ENCODE data around the gene DAP3.
A peak's percentile ranks its signal among the peaks of the same experiment; 100 is the strongest.
"Not testable (repeated sequence)": the region's sequence is repeated elsewhere in the genome, so short reads cannot be mapped to it uniquely, and the experiment has no call there.

The DAP3 gene

DNA sequence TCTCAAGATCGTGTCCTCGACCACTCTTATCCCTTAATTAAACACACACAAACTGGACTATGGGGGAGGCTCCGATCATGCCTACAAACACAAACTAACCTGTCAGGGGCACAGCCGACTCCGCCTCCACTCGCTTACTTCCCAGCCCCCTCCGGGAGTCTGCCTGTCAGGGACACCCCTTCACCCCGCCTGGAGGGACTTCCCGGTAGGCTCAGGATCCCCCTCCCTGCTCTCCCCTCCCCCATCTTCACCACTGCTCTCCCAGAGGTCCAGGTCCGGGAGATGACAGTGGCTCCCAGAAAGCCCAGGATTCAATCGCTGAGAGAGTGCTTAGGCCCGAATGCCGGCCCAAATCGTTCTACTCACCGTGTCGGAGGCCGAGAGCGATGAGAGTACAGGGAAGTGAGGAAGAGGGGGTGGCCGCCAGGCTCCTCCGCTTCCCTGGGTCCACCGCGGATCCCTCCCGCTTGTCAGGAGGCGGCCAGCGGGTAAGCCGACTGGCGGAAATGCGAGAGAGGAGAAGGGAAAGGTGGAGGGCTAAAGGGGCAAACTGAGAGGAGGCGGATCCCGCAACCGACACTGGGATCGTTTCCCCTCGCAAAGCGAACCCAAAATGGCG, 1.1 kb upstream of the DAP3 start:
- DNase-seq (ENCODE audit: low read depth), result not testable (repeated sequence)

DNA sequence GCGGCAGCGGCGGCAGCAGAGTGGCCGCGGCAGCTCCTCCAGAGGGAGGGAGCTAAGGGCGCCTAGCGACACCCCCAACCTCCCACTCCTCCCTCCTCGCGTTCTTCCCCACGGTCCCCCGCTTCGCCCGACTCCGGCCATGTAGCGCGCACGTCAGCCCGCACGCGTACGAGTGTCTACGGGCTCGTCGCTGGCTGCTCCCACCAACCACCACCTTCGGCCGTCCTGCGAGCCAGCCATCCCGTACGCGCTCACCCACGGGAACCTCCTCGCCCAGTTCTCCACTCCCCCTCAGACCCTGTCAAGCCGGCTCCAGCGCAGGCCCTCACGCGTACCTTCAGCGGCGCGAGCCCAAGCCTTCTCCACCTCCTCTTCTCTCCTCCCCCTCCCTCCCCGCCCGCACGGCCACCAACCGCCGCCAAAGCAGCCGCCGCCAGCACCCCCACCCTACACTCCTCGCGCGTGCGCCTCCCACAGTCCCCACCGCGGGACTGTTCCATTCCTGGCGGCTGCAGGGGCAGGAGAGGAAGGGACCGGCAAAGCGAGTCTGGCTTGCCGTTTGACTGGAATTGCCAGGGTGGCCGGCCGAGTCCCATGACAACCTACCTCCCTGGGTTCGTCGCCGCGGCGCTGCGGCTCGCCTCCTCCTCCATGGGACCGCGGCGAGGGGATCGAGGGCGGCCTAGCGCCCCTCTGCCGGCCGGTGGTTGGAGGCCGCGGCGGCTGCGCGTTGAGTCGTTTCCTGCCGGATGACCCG, 389 bp upstream of the DAP3 start, which contains the start of gene YY1AP1:
TSS of gene YY1AP1 (minus strand) at position 451 of the 757 bp plus-strand sequence. CDS start 8,338 bp downstream, outside the sequence.
- peak; percentile 88 for DNase-seq (ENCODE audit: low read depth)

DNA sequence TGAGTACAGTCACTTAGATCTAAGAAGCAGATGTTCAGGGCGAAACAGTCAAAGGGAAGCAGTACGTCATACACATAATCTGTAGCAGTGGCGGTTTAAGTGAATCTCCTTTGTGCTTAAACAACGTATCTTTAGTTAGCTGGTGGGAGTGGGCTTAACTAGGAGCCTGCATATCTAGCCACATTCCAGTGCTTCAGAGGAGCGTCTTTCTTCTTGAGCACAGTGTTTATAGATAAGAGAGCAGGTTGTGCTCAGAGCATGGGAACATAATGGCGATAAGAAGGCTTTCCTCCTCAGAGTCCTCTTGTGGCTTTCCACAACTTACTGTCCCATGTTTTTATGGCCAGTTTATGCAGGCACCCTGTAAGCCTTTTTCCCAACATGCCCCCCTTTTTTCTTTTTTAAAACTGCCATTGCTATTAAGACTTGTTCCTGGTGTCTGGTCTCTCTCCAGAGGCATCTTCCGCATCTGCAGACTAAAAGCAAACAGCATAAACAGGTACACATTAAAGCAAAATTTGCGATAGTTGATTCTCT, 3.2 kb downstream of the DAP3 start:
- no peak for DNase-seq (ENCODE audit: low read depth)

DNA sequence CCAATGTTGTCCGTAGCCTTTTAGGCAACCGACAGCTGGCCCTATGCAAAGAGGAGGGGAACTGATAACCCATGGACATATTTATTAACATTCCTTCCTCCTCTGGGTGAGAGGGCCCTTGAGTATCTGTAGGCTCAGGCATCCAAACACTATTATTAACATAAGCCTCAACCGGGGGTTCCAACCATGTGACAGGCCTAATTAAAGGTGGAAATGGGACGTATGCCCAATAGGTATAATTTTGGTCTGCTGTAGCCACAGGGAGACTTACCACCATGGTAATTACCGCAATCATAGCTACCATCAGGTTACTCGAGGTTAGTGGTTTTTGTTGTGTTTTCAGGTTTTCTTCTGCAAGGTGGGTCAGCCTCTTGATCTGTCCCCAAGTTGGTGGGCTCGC, 5.3 kb downstream of the DAP3 start:
- DNase-seq (ENCODE audit: low read depth), result no peak

GRCh38 chr1:155695072-155695471, 6.2 kb downstream of the DAP3 start:
- no peak for DNase-seq (ENCODE audit: low read depth)

DNA sequence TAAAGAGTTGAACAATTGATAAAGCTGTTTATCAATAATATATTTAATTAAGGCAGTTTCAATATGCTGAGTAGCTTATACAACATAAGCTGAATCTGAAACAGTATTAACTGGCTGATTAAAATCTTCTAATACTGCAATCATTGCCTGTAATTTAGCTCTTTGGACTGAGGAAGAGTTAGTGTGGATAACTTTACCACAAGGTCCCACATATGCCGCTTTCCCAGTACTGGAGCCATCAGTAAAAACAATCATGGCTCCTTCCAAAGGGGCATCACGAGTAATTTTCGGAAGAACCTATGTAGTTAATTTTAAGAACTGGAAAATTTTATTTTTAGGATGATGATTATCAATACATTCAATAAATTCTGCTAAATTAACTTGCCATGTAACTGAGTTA, 6.7 kb downstream of the DAP3 start:
- no peak for DNase-seq (ENCODE audit: low read depth)

GRCh38 chr1:155696524-155696923, 7.6 kb downstream of the DAP3 start:
- DNase-seq (ENCODE audit: low read depth), result no peak

- DNase-seq (ENCODE audit: low read depth), result no peak
Observed at GRCh38 chr1:155697046-155697445, 8.2 kb downstream of the DAP3 start.

- not testable (repeated sequence) for DNase-seq (ENCODE audit: low read depth)
Observed at GRCh38 chr1:155697616-155698015, 8.7 kb downstream of the DAP3 start.

DNA sequence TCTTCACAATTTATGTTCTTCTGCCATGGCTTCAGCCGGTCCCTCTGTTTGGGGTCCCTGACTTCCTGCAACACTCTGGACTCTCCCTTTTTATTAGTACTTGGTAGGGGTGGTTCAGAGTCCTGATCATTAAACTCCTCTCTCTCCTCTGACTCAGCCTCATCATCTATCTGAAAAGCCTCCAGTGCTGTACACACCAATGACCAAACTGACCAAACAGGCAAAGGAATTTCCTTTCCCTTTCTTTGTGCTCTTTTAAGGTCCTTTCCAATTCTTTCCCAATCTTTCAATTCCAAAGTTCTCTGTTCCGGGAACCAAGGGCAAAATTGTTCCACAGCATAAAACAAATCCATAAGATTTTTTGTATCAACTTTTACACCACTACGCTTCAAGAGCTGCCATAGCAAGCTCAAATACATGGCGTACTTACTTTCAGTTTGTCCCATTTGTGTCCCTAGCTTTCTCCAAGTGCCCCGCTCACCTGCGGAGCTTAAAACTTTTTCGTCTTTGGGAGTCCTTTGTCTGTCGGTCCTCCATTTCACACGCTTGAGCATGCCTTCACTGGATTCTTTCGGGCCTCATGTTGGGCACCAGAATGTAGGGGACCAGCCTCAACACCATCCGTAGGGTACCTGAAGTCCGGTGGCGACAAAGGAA, 9.6 kb downstream of the DAP3 start:
- DNase-seq (ENCODE audit: low read depth), result no peak

DNA sequence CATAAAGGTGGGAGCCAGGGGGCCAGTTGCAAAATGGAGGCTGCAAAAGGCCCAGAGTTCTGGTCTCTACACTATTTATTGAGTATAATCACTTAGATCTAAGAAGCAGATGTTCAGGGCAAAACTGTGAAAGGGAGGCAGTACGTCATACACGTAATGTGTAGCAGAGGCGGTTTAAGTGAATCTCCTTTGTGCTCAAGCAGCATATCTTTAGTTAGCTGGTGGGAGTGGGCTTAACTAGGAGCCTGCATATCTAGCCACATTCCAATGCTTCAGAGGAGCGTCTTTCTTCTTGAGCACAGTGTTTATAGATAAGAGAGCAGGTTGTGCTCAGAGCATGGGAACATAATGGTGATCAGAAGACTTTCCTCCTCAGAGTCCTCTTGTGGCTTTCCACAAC, 10.2 kb downstream of the DAP3 start:
- not testable (repeated sequence) for DNase-seq (ENCODE audit: low read depth)

DNA sequence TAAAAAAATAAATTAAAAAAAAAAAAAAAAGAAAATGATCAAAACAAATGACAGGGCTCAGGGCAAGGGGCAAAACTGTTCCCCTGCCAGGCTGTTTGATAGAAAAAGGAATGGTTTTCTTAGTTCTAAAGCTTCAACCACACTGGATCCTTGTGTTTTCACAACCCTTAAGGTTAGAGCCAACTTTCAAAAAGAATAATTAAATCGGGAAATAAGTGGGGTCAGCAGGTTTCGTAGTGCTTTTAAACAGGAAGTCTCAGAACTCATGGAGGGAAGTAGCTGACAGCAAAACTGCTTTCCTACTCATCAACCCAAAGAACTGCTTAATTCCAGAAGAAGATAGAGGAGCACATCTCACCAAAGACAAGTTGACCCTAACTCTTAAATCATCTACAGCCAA, 12.8 kb downstream of the DAP3 start:
- DNase-seq (ENCODE audit: low read depth), result not testable (repeated sequence)

- DNase-seq (ENCODE audit: low read depth), result no peak
Observed at GRCh38 chr1:155703216-155703615, 14.3 kb downstream of the DAP3 start.

GRCh38 chr1:155704414-155704813, 15.5 kb downstream of the DAP3 start:
- not testable (repeated sequence) for DNase-seq (ENCODE audit: low read depth)

DNA sequence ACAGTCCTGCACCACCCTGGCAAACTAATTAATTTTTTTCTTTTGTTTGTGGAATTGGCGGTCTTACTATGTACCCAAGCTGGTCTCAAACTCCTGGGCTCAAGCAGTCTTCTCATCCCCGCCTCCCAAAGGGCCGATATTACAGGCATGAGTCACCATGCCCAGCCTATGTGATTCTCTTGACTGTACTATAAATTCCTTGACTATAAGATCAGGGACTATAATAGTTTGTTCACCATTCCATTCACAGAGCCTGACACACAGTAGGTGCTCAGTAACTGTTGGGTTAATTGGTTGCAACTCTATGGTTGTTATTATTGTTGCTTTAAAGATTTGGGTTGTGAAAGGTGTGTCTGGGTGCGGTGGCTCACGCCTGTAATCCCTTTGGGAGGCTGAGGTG, 17.2 kb downstream of the DAP3 start:
- no peak for DNase-seq (ENCODE audit: low read depth)

DNA sequence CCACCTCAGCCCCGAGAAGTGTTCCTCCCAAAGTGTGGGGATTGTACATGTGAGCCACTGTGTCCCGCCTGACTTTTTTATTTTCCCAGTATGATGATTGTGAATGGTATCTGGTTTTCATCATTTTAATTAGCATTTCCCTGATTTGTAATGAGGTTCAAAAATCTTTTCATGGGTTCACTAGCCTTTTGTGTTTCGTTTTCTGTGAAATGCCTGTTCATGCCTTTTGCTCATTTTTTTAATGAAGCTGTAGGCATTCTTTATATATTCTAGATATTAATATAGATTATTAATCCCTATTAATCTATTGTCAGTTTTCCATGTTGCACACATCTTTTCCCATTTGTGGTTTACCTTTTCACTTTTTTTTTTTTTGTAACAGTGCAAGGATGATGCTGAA, 20.5 kb downstream of the DAP3 start:
- no peak for DNase-seq (ENCODE audit: low read depth)

DNA sequence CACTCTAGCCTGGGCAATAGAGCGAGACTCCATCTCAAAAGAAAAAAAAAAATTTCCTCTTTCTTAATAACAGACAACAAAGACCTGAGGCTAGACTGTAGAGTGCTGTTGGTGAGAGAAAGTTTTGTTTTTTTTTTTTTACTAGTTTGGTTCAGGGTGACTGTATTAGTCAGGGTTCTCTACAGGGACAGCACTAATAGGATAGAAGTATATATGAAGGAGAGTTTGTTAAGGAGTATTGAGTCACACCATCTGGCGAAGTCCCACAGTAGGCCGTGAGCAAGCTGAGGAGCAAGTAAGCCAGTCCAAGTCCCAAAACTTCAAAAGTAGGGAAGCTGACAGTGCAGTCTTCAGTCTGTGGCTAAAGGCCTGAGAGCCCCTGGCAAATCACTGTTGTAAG, 22.6 kb downstream of the DAP3 start:
- not testable (repeated sequence) for DNase-seq (ENCODE audit: low read depth)

DNA sequence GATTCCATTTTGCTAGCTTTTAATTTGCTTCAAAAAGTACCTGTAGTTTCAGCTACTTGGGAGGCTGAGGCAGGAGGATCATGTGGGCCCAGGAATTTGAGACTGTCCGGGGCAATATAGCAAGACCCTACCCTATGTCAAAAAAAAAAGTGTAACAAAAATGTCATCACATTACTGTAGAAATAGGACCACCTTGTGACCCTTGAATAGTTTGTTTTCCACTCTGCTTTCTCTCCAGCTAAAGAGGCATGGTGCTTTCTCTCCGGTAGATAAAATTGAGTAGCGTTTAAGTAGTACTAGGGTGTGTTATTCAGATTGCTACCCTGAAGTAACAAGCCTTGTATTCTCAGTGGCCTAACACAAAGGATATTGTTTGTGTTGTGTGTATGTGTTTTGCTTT, 23.7 kb downstream of the DAP3 start:
- not testable (repeated sequence) for DNase-seq (ENCODE audit: low read depth)

DNA sequence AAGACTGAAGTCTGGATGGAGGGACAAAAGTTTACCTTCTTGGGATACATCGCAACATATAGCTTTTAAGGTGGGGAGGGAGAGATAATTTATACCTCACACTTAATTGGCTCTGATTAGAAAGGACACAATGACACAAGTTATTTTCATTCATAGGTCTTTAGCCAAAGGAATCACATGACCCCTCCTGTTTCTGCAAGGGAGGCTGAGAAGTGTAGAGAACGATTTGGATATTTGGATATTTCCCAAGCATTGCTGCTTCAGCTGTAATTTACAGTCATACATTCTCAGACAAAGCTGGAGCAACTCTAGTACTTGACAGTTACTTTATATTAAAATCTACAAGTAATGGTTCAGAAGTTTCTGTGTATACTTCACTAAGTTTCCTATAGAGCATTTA, 24.2 kb downstream of the DAP3 start:
- no peak for DNase-seq (ENCODE audit: low read depth)

DNA sequence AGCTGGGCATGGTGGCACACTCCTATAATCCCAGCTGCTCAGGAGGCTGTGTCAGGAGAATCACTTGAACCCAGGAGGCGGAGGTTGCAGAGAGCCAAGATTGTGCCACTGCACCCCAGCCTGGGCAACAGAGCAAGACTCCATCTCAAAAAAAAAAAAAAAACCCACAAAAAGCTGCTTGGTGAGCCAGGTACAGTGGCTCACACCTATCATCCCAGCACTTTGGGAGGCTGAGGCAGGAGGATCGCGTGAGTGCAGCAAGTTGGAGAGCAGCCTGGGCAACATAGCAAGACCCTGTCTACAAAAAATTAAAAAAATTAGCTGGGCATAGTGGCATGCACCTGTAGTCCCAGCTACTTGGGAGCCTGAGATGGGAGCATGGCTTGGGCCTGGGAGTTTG, 26.2 kb downstream of the DAP3 start:
- not testable (repeated sequence) for DNase-seq (ENCODE audit: low read depth)

DNA sequence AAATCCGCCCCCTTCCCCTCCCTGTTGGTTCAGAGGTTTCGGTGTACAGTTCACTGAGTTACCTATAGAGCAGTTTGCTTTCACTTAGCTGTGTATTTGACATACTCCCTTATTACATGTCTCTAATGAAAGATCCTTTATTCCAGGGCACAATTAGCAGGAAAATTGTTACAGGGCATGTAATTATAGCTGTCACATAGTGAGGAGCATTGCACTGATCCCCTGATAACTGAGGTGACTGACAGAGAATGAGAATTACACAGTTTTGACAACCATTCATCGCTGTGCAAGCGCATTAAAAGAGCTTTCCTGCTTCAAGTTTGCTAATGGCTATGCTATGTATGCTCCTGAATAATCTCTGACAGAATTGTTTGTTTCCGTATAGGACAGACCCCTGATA, 26.9 kb downstream of the DAP3 start:
- DNase-seq (ENCODE audit: low read depth), result no peak

DNA sequence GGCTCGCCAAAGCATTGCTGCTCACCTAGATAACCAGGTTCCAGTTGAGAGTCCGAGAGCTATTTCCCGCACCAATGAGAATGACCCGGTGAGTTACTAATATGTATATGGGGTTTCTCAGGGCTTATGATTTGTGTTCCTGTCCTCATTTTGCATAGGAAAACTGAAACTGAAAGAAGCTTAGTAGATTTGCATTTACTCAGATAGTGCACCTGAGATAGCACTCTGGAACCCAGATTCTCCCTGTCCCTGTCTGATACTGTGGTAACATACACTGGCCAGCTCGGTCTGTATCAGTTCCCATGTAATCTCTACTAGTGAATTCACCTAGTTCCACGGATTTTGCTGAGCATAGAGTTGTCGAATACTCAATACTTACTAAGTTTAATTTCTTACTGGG, 28.1 kb downstream of the DAP3 start:
- no peak for DNase-seq (ENCODE audit: low read depth)

Measured in stimulated activated CD4-positive, alpha-beta T cell treated with anti-CD3 and anti-CD28 coated beads, Interleukin-2, amount 100 ng/mL, for 4 hours (primary cell).